ENCODE results near the gene SLC34A1. TPM values are rescaled to one million over a fixed set of nuclear protein-coding genes. Genes with fewer than 3 reads are reported as not detected.
A peak's percentile ranks its signal among the peaks of the same experiment; 100 is the strongest.

SLC34A1 gene
- total RNA-seq, 2 donors from 2014 or later = 0.07 to 0.19 TPM

GRCh38 chr5:177438468-177438867, 54.2 kb downstream of the SLC34A1 start:
- ATAC-seq = no peak
- Mint-ChIP-seq H3K9me3 (no peaks in the 10 kb centered on the region), H3K36me3 (peaks cover 23 to 29% of the 10 kb centered on the region in 2 donors), H3K27ac (peak overlapping the region; percentile 29 to 73)
- no peak for DNase-seq (ENCODE audit: low spot score in 2 of 2)

DNA sequence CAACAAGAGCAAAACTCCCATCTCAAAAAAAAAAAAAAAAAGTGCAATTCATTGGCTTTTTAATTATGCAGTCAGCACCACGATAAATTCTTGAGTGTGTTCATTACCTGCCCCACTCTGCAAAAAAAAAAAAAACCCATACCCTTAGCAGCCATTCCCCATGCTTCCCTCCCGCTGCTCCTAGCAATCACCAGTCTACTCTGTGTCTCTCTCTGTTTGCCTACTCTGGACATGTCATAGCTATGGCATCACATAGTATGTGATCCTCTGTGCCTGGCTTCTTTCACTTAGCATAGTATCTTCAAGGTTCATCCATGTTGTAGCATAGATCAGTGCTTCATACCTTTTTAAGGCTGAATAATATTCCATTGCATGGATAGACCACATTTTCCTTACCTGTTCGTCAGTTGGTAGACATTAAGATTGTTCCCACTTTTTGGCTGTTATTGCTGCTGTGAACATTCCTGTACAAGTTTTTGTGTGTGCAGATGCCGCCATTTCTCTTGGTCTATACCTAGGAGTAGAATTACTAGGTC, 55.4 kb downstream of the SLC34A1 start:
- Mint-ChIP-seq H3K36me3 (peaks cover 22 to 29% of the 10 kb centered on the region in 2 donors), H3K9me3 (no peaks in the 10 kb centered on the region), H3K27ac (peak overlapping the region; percentile 7 to 72)
- ATAC-seq = no peak
- no peak for DNase-seq (ENCODE audit: low spot score in 2 of 2)

DNA sequence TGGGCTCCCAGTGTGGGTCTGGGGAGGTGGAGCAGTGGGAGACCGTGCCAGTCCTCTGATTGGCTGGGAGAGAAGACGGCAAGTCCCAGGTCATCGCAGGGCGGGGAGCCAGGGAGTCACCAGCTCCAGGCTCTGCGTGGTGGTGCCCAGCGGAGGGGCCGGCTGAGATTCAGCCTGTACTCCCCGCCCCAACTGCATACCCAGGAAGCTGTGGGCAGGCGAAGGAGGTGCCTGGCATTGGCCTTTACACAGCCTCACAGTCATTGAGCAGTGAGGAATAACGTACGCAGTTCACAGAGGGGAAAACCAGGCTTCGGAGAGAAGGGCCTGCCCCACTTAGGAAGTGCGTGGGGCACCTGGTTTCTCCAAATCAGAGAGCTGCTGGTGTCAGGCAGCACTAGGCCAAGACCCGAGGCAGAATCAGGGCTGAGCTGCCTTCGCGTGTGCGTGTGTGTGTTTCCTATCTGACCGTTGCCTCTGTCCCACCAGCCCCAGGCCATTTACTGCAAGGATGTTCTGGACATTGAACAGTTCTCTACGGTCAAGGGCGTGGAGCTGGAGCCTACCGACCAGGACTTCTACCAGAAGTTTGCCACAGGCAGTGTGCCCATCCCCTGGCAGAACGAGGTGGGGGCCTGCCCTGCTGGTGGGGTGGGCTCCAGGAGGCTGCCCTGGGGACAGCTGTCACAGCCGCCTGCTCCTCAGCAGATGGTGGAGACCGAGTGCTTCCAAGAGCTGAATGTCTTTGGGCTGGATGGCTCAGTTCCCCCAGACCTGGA, 56.2 kb downstream of the SLC34A1 start:
- DNase-seq (ENCODE audit: low spot score in 2 of 2) (peak in 1 of 2 donors; percentile 77), ATAC-seq (peak; percentile 51 to 92)
- H3K27ac Mint-ChIP-seq = peak overlapping the region; percentile 72 to 84
- no peaks in the 10 kb centered on the region for H3K9me3 Mint-ChIP-seq
- H3K36me3 Mint-ChIP-seq = peaks cover 22 to 29% of the 10 kb centered on the region in 2 donors

DNA sequence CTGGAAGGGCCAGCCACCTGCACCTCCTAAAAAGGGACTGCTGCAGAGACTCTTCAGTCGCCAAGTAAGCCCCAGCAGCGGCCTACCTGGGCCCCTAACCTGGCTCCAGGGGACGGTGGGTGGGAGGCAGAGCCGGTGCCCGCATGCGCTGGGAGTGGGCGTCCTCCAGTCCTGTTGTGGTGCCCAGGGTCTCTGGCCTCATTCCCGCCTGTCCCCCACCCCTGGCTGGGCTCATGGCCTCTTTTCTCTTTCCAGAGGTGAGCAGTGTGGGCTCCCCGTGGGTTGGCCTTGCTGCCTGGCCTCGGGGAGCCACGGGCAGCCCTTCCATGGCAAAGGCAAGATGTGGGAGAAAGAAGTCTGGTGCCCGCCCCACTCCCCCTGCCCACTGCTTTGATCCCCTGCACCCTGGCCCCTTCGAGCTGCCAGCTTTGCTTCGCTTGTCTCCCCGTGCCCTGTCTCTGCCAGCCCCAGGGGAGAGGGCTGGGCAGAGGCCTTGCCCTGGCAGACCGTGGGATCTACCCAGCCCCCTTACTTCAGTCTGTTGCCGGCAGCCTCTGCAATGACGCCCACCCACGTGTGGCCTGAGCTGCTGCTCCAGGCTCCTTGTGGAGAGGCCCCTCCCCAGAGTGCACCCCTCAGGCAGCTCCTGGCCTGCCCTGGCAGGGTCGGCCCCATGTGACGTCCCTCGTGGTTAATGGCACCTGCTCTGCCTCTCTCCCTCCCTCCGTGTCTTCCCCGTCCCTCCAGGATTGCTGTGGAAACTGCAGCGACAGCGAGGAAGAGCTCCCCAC, 57.0 kb downstream of the SLC34A1 start:
- Mint-ChIP-seq H3K36me3 (peaks cover 22 to 26% of the 10 kb centered on the region in 2 donors), H3K9me3 (no peaks in the 10 kb centered on the region), H3K27ac (peak overlapping the region; percentile 77 to 86)
- ATAC-seq = no peak
- DNase-seq (ENCODE audit: low spot score in 2 of 2) = no peak

DNA sequence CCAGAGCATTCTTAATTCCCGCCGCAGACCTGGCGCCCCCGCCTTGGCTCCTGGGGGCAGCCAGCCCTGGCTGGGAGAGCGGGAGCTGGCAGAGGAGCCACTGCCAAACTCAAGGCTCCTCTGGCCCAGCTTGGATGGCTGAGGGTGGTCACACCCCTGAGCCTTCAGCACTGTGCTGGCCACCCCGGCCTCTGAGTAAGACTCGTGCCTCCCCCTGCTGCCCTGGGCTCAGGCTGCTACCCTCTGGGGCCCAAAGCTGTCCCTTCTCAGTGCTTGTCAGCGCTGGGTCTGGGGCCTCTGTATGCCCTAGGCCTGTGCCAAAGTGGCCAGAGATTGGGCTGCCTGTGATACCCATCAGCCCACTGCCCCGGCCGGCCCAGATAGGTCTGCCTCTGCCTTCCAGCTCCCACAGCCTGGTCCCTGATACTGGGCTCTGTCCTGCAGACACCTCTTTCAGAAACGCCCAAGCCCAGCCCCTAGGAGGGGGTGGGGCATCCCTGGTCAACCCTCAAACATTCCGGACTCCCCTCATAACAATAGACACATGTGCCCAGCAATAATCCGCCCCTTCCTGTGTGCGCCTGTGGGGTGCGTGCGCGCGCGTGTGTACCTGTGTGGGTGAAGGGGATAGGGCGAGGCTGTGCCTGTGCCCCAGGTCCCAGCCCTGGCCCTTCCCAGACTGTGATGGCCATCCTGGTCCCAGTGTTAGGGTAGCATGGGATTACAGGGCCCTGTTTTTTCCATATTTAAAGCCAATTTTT, 58.0 kb downstream of the SLC34A1 start:
- peaks cover 16 to 20% of the 10 kb centered on the region in 2 donors for H3K36me3 Mint-ChIP-seq
- peak in 1 of 2 donors; percentile 56 for DNase-seq (ENCODE audit: low spot score in 2 of 2)
- ATAC-seq = no peak
- no peaks in the 10 kb centered on the region for H3K9me3 Mint-ChIP-seq
- H3K27ac Mint-ChIP-seq = peak overlapping the region; percentile 63 to 86

- H3K36me3 Mint-ChIP-seq = peaks cover 7 to 14% of the 10 kb centered on the region in 2 donors
These were observed 59.1 kb downstream of the SLC34A1 start for GRCh38 chr5:177443144-177443983.

DNA sequence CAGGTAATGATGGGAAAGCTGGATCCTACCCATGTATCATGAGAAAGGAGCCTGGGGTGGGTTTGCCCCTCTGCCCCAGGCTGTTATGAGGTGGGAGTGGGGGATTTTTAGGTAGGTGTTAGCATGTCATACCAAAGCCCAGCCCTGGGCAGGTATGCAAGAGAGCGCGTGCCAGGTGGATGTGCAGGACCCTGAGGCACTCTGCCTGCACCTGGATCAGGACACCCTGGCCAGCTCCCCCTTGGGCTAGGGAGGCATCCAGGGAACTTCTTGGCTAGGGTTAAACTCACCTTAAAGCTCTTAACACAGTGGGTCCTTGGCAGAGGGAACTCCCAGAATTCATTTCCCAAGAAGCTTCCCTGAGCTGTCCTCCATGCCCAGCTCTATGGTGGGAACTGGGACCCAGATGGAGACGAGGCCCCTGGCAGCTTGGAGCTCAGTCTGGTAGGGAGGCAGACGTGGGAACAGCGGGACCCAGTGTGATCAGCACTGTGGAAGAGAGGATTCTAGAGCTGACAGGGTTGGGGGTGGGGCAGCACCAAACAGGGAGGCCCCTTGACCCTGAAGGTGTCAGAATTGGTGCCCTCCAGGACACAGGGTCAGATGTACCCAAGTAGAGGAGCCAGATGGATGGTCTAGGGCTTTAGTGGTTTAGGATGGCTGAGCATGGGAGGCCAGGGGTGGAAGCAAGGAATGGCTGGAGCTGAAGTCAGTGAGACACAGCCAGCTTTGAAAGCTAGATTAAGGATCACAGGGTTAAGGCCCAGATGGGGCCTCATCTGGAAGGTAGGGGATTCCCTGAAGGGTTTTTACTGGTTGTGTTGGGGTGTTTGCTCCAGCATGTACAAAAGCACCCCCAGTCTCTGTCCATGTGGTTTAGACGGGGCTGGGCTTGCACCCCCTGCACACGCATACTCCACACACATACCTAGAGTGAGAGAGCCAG, 60.1 kb downstream of the SLC34A1 start:
- H3K36me3 Mint-ChIP-seq = peaks cover 5 to 10% of the 10 kb centered on the region in 2 donors
- no peaks in the 10 kb centered on the region for H3K9me3 Mint-ChIP-seq
- H3K27ac Mint-ChIP-seq = peak overlapping the region; percentile 73 to 77
- peak in 1 of 2 donors; percentile 54 for DNase-seq (ENCODE audit: low spot score in 2 of 2)
- ATAC-seq = no peak

More at GRCh38 chr5:177443144-177443983, 59.1 kb downstream of the SLC34A1 start:
- H3K9me3 Mint-ChIP-seq = no peaks in the 10 kb centered on the region
- H3K27ac Mint-ChIP-seq = peak overlapping the region in 1 of 2 donors; percentile 73
- ATAC-seq (no peak), DNase-seq (ENCODE audit: low spot score in 2 of 2) (peak in 1 of 2 donors; percentile 52)

- Mint-ChIP-seq H3K36me3 (peaks cover 0 to 1% of the 10 kb centered on the region in 2 donors), H3K9me3 (no peaks in the 10 kb centered on the region), H3K27ac (peak overlapping the region; percentile 73 to 77)
- DNase-seq (ENCODE audit: low spot score in 2 of 2) = peak in 1 of 2 donors; percentile 54
- ATAC-seq = no peak
These were observed 61.0 kb downstream of the SLC34A1 start for GRCh38 chr5:177445052-177445916.

DNA sequence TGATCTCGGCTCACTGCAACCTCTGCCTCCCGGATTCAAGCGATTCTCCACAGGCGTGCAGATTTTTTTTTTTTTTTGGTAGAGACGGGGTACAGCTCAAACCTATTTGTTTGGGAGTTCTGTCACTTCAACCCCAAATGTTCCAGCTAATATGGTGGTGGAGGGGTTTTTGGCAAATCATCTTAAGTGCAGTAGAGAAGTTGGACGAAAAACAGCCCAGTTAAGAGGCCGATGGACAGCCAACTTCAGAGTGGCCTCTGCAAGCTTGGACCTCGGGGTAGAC, 61.6 kb downstream of the SLC34A1 start:
- Mint-ChIP-seq H3K36me3 (no peaks in the 10 kb centered on the region), H3K9me3 (no peaks in the 10 kb centered on the region), H3K27ac (peak overlapping the region; percentile 67 to 73)
- ATAC-seq (no peak), DNase-seq (ENCODE audit: low spot score in 2 of 2) (no peak)

- Mint-ChIP-seq H3K27ac (peak within 1 kb of the TSS; percentile 67 to 84), H3K36me3 (no peaks in the 10 kb centered on the region)
These were observed 62.2 kb downstream of the SLC34A1 start, which contains the start of gene PRR7 for GRCh38 chr5:177446200-177447065. Gene PRR7, plus strand, starts transcription at chr5:177446814. Its CDS starts 8,254 bp downstream, at chr5:177455068.

DNA sequence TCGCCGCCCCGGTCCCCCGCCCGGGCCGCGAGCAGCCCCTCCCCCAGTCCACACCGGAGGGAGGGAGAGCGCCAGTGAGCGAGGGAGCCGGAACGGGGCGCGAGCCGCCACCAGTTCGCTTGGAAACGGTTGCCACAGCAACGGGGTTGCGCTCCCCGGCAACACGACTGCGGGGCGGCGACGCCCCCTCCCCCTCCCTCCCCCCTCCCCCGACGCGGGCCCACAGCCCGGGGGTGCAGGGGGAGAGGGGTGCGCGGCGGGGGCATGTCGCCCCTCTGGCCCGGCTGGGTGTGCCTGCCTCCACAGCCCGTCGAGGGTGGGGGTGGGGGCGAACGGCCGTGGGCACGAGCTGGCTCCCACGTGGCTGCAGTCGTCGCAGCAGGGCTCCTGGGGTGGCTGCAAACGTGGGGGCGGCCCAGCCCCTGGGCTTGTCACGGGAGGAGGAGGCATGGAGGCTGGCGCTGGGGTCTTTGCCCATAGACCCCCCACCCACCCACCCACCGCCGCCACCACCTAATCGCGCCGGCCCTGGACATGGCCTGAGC, 62.9 kb downstream of the SLC34A1 start:
- DNase-seq (ENCODE audit: low spot score in 2 of 2) (peak in 1 of 2 donors; percentile 67), ATAC-seq (peak; percentile 21 to 45)
- Mint-ChIP-seq H3K27ac (no peak overlapping the region), H3K36me3 (no peaks in the 10 kb centered on the region), H3K9me3 (no peaks in the 10 kb centered on the region)

More at GRCh38 chr5:177446200-177447065, 62.2 kb downstream of the SLC34A1 start, which contains the start of gene PRR7:
- H3K9me3 Mint-ChIP-seq = no peaks in the 10 kb centered on the region
- DNase-seq (ENCODE audit: low spot score in 2 of 2) = peak in 1 of 2 donors; percentile 71
- ATAC-seq = peak; percentile 41 to 65

- no peaks in the 10 kb centered on the region for H3K36me3 Mint-ChIP-seq
- no peaks in the 10 kb centered on the region for H3K9me3 Mint-ChIP-seq
- DNase-seq (ENCODE audit: low spot score in 2 of 2) (no peak), ATAC-seq (peak; percentile 1 to 36)
- H3K27ac Mint-ChIP-seq = peak overlapping the region; percentile 36 to 84
These were observed 63.5 kb downstream of the SLC34A1 start for GRCh38 chr5:177447611-177448243.

Data from activated naive CD4-positive, alpha-beta T cell treated with anti-CD3 and anti-CD28 coated beads, Interleukin-2, amount 50 U/mL, for 72 hours (primary cell).